Measurements from ENCODE around the gene ALDH18A1.
"Not testable (repeated sequence)": the region's sequence is repeated elsewhere in the genome, so short reads cannot be mapped to it uniquely, and the experiment has no call there.

ALDH18A1 gene

DNA sequence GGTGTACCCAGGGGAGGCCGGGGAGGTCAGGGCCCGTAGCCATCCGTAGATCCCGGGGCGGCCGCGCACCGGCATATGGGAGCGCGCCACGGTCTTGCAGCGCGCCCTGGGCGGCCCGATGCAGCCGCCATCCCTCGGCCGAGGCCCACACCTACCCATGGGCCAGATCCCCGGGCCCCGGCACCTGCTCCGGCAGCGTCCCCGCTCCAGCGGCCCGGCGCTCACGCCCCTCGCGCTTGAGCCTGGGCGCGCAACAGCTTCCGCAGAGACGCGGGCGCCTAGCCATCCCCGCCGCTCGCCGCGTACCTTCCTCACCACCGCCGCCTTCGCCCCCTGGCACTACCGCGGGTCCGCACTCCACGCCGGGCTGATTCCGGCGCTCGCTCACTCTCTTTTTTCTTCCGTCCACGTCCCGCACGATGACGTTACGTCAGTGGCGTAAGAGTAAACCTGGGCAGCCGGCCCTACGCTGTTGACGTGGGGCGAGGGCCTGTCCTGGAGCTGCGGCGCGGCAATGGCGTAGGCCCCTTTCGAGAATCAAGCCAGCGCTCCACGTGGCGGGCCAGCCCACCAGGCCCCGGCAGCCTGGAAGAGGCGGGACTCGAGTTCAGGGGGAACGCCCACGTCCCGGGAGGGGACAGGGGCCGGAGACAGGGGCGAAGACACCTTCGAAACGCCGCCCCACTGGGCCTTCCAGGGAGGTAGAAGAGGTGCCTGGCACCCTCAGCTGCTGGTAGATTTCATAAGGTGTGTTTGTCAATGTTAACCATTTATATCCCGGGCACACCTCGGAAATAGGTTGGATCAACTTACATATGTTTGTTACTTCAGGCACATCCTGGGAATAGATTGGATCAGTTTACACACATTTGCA lies at the start of gene ALDH18A1:
Gene ALDH18A1 (minus strand): TSS at position 421 of the 874 bp plus-strand sequence. CDS start 3,334 bp downstream, outside the sequence.
- peak; percentile 95 for DNase-seq

GRCh38 chr10:95698415-95698814 lies 41.9 kb upstream of the ALDH18A1 start:
- DNase-seq = no peak

GRCh38 chr10:95697429-95697828 lies 40.9 kb upstream of the ALDH18A1 start:
- no peak for DNase-seq

DNA sequence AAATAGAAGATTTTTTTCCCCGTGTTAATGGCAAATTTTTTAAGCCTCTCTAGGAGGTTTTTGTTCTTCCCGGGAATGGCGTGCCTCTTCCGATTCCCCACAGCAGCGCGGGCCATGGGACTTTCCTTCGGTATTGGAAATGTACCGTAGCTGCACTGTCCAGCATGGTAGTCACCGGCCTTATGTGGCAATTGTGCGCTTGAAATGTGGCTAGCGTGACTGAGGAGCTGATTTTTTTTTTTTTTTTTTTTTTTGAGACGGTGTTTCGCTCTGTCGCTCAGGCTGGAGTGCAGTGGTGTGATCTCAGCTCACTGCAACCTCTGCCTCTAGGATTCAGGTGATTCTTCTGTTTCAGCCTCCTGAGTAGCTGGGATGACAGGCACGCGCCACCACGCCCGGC lies 38.2 kb upstream of the ALDH18A1 start:
- no peak for DNase-seq

DNA sequence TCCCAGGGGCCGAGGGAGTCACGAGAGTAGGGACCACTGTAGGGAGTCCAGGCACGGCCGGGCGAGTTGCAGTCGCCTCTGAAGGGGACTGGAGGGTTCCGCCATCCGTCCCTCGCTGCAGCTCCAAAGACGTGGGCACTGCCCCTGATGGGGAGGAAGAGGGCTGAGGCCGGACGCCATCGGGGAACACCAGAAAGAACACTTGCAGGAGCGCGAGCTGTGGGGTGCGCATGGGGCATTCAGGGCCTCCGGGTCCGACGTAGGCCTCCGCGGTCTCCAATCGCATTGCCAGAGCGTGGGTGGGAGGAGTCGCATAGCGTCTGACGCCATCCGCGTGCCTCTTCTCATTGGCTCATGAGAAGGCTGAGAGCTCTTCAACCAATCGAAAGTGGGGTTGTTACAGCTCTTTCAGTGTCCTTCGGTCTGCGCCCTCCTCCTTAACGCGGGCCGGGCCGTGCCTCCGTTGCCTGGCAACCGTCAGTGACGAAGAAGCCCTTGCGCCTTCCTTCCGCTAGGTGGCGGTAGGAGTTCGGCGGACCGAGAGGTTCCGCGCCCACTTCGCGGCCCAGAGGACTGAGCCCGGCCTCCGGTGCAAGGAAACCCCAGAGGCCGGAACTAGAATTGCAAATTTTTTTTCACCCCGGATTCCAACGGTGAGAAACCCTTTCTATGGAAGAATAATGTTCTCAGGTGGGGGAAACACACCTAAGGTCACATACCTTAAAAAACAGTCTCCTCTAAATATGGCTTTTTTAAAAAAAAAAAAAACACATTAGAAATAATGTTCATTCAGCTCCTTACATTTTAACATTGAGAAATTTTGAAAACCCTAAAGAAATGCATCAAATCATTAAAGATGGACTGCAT lies 37.4 kb upstream of the ALDH18A1 start, which contains the start of gene TCTN3:
Gene TCTN3 (minus strand): TSS at position 260 of the 867 bp plus-strand sequence. CDS start 28 bp downstream, at position 232.
- peak; percentile 94 for DNase-seq

DNA sequence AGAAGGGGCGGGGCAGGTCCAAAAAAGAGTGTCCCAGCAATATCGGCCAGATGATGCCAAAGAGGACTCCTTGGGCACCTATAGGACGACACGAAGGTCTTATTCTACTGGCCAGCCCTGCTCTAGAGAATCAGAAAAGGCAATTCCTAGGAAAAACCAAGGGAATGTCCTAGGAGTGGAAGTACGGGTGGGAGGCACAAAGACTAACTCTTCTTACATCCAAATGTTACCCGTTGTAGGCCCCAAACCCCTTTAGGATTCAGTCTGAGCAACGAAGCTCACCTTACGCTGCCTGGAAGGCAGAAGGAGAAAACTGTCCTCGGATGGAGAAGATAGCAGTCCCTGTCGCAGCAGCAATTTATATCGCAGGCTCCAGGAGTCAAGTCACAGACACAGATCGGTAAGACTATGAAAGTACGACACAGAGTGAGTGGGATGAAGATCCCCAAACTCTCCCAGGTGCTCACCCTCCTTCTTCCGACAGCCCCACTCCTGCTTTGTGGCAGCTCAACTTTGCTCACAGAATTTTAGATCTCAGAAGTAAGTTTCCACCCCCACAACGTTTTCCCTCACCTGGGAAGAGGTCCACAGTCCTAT lies 36.7 kb upstream of the ALDH18A1 start:
- no peak for DNase-seq

GRCh38 chr10:95691281-95691680 lies 34.8 kb upstream of the ALDH18A1 start:
- no peak for DNase-seq

DNA sequence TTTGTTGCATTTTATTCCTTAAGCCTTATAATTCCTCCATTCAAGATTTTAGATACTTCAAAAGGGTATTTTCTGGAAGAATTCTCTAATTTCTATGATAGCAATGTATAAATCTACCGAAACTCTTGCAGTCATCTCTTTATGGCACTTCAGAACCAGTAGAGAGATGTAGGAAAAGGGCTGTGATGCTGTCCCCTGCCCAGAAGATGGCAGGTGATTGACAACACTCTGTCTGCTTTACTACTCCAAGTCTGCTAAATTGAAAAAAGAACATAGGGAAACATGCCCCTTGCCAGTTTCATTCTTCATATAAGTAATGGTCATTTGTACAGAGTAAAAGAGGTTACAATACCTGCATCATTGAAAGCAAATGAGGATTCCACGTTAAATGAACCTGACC lies 32.1 kb upstream of the ALDH18A1 start:
- DNase-seq = no peak

GRCh38 chr10:95683966-95684365 lies 27.5 kb upstream of the ALDH18A1 start:
- no peak for DNase-seq

- DNase-seq = no peak
These were observed 19.0 kb upstream of the ALDH18A1 start for GRCh38 chr10:95675403-95676116.

- no peak for DNase-seq
These were observed 18.1 kb upstream of the ALDH18A1 start for GRCh38 chr10:95674643-95675042.

DNA sequence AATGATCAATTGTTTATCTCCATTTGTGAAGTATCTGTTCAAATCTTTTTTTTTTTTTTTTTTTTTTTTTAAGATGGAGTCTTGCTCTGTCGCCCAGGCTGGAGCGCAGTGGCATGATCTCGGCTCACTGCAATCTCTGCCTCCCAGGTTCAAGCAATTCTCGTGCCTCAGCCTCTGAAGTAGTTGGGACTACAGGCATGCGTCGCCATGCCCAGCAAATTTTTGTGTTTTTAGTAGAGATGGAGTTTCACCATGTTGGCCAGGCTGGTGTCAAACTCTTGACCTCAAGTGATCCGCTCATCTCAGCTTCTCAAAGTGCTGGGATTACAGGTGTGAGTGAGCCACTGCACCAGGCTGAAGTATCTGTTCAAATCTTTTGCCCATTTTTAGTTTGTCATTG lies 16.1 kb upstream of the ALDH18A1 start:
- DNase-seq = not testable (repeated sequence)

DNA sequence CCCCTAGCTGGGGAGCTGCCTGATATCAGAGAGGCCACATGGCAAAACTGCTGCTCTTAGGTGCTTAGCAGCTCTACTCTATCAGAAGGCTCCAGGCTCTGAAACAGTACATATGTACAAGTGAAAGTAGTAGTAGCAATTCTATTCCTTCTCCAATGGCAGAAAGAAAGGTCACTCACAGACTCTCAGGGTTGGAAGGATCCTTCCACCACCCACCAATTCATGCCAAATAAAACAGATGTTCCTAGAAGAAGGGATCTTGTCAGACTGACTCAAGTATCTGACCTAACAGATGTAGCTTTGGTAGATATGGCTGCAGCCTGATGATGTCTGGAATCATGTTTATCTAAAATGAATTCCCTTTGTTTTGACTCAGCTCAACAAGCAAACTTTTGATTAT lies 8.0 kb upstream of the ALDH18A1 start:
- DNase-seq = no peak

- DNase-seq = no peak
These were observed 7.0 kb upstream of the ALDH18A1 start for GRCh38 chr10:95663496-95663895.

DNA sequence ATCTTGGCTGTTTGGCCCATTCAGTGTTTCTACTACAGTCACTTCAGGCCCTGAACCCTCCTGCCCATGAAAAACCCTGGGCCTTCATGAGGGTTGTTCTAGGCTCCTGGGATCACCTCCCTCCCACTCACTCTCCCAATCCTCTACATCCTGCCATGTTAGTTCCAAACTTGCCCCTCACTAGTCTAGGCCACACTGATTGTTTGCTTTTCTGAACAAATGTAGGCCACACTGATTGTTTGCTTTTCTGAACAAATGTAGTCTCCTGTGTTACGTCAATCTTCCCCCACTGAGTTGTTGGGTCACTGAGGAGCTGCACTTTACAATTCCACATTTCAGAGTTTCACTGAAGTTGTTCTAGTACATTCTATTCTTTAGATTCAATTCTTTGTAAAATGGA lies 5.3 kb upstream of the ALDH18A1 start:
- no peak for DNase-seq

DNA sequence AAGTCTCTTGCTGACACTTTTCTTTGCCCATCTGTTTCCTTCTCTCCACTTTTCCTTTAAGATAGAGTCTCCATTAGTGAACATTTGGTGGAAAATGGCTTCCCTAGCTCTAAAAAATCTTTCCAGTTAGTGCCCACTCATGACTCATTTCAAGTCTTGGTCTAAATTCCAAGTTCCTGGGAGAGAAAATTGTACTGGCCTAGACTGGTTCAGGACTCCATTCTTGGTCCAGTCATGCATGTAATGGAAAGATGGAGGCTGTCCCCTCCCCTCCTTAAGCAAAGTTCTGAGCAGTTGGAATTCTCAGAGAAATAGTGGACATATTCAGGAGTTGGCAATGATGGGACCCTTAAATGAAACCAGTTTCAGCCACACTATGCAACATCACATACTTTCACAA lies 3.8 kb upstream of the ALDH18A1 start:
- no peak for DNase-seq

DNA sequence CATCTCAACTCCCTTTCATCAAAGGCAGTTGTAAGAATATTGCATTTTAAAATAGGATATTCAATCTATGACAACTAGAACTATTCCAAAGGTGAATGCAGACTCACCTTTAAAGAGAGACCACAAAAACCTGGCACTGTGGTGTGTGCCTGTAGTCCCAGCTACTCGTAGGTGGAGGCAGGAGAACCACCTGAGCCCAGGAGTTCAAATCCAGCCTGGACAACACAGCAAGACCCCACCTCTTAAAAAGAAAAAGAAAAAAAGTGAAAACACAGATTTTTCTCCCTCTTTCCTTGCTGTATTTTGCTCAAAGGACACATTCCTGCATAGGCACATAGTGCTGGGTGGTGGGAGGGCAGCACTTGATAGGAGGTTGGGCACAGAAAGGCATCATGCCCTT lies 739 bp upstream of the ALDH18A1 start:
- DNase-seq = no peak

DNA sequence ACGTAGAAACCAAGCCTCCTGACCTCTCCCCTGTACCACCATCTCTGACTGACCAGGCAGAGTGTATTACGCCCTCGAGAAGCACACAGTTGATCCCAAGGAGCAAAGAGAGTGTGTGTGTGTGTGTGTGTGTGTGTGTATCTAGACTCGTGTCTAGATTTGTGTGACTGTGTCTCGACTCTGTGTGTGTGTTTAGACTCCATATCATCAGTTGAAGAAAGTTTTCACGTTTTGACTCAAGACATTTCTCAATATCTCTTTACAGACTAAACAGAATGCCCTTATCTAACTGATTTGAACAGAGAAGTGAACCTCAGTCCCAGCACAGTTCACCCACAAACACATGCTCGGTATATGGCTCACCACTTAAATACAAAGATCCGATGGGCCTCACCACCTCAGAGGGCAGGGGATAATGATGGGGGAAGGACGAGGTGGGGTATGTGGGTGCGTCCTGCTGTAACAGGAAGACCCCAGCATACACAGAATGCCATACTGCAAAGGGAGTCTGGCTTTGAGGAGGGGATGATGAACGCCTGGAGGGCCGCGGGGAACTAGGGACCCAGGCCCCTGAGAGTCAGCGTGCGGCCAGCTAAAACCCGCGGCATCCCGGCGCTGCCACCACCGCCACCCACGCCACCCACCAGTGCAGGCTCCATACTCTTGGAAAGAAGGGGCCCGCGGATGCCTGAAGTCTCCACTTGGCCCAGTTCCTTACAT lies 780 bp downstream of the ALDH18A1 start:
- DNase-seq = no peak

GRCh38 chr10:95653895-95654294 lies 2.6 kb downstream of the ALDH18A1 start:
- DNase-seq = no peak

DNA sequence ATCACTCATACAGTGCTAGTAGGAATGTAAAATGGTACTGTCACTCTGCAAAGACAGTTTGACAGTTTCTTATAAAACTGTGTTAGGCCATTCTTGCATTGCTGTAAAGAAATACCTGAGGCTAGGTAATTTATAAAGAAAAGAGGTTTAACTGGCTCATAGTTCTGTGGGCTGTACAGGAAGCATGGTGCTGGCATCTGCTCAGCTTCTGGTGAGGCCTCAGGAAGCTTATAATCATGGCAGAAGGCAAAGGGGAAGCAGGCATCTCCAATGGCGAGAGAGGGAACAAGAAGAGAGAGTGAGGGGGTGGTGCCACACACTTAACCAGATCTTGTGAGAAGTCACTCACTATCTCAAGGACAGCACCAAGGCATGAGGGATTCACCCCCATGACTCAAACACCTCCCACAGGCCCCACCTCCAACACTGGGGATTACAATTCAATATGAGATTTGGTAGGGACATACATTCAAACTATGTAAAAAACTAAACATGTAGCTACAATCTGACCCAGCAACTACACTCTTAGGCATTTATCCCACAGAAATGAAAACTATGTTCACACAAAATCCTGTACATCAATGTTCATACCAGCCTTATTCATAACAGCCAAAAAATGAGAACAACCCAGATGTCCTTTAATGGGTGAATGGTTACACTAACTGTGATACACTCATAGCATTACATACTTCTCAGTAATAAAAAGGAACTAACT lies 5.0 kb downstream of the ALDH18A1 start:
- DNase-seq = no peak

DNA sequence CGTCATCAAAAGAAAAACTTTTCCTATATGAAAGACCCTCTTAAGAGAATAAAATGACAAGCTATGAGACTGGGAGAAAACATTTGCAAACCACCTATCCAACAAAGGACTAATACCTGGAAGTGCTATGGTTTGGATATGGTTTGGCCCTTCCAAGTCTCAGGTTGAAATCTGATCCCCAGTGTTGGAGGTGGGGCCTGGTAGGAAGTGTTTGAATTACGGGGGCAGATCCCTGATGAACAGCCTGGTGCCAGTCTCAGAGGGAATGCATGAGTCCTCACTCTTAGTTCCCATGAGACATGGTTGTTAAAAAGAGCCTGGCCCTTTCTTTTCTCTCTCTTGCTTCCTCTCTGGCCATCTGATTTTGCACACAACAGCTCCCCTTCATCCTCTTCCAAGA lies 6.3 kb downstream of the ALDH18A1 start:
- DNase-seq = no peak

Measured in activated CD8-positive, alpha-beta memory T cell treated with anti-CD3 and anti-CD28 coated beads, Interleukin-2, amount 50 U/mL, for 4 hours (primary cell).